Left forelimb (tissue), 1 donor: ENCODE results near the gene GRK6.
A peak's percentile ranks its signal among the peaks of the same experiment; 100 is the strongest.

Experiments
- DNase-seq: peaks from one replicate; pipeline ENCODE4 v3.0.0-alpha.2; 2018; ENCODE audit warnings: low spot score

The GRK6 gene

GRCh38 chr5:177454397-177455035, 28.0 kb downstream of the GRK6 start:
- peak; percentile 95 for DNase-seq

- DNase-seq = peak; percentile 88
Measured at GRCh38 chr5:177455036-177455660, 28.7 kb downstream of the GRK6 start.

- peak; percentile 92 for DNase-seq
Measured at GRCh38 chr5:177455661-177456590, 29.4 kb downstream of the GRK6 start.

- DNase-seq = no peak
Measured at GRCh38 chr5:177456591-177456964, 30.1 kb downstream of the GRK6 start.

- DNase-seq = no peak
Measured at GRCh38 chr5:177456976-177457851, 30.7 kb downstream of the GRK6 start.

- DNase-seq = no peak
Measured at GRCh38 chr5:177457852-177458681, 31.6 kb downstream of the GRK6 start.

- no peak for DNase-seq
Measured at GRCh38 chr5:177458912-177459350, 32.5 kb downstream of the GRK6 start.

- no peak for DNase-seq
Measured at GRCh38 chr5:177459357-177459756, 32.9 kb downstream of the GRK6 start.

GRCh38 chr5:177459819-177460628, 33.5 kb downstream of the GRK6 start:
- DNase-seq = no peak

GRCh38 chr5:177462021-177462670, 35.7 kb downstream of the GRK6 start:
- no peak for DNase-seq

GRCh38 chr5:177465044-177465443, 38.6 kb downstream of the GRK6 start:
- DNase-seq = no peak

- no peak for DNase-seq
Measured at GRCh38 chr5:177466861-177467260, 40.4 kb downstream of the GRK6 start.

- no peak for DNase-seq
Measured at GRCh38 chr5:177467436-177467835, 41.0 kb downstream of the GRK6 start.

- DNase-seq = no peak
Measured at GRCh38 chr5:177468329-177468684, 41.8 kb downstream of the GRK6 start.

- DNase-seq = no peak
Measured at GRCh38 chr5:177468685-177469628, 42.5 kb downstream of the GRK6 start.

GRCh38 chr5:177469750-177470525, 43.5 kb downstream of the GRK6 start:
- no peak for DNase-seq

- DNase-seq = no peak
Measured at GRCh38 chr5:177470759-177471536, 44.5 kb downstream of the GRK6 start.
